Skeletal muscle tissue (tissue), 4 donors: ENCODE results near the gene JPH2. TPM values are rescaled to one million over a fixed set of nuclear protein-coding genes. Genes with fewer than 3 reads are reported as not detected.

Source experiments
- H3K27ac ChIP-seq: one replicate; pipeline ENCODE4 v1.7.0; 2013; ENCODE audit warnings: mild to moderate bottlenecking, low read depth, low read length, inconsistent platforms
- H3K27me3 ChIP-seq, 3 donors: one replicate each; pipeline ENCODE4 v1.7.0; 2013; ENCODE audit warnings: low read length in 3 of 3; ENCODE audit not compliant: control insufficient read depth in 3 of 3, insufficient read depth in 3 of 3
- H3K36me3 ChIP-seq, 3 donors: one replicate each; pipeline ENCODE4 v1.7.0; 2013; ENCODE audit warnings: low read length in 3 of 3; ENCODE audit not compliant: control insufficient read depth in 3 of 3, insufficient read depth in 3 of 3
- H3K4me1 ChIP-seq, 3 donors: one replicate each; pipeline ENCODE4 v1.7.0; 2013; ENCODE audit warnings: low read length in 3 of 3, mild to moderate bottlenecking in 3 of 3; ENCODE audit not compliant: control insufficient read depth in 3 of 3, insufficient read depth in 3 of 3
- H3K4me3 ChIP-seq, 3 donors: one replicate each; pipeline ENCODE4 v1.7.0; 2013; ENCODE audit warnings: low read length in 3 of 3
- H3K9ac ChIP-seq, 3 donors: one replicate each; pipeline ENCODE4 v1.7.0; 2013; ENCODE audit warnings: low read length in 3 of 3, mild to moderate bottlenecking in 3 of 3, moderate library complexity in 2 of 3, low read depth in 1 of 3
- H3K9me3 ChIP-seq, 3 donors: one replicate each; pipeline ENCODE4 v1.7.0; 2013; ENCODE audit warnings: low read length in 3 of 3; ENCODE audit not compliant: control insufficient read depth in 3 of 3
- total RNA-seq: library from RNA; depleted of rRNA; stranded (reverse); fragments of >200 nt; gene quantifications from one replicate; pipeline ENCODE4 v1.2.3, GENCODE V29; 2014
- donor health status: Osteomylitis.

Gene JPH2
- total RNA-seq, 1 donor from 2014 or later: 85.1 TPM

GRCh38 chr20:44223721-44224120 is 36.7 kb upstream of the JPH2 start:
- H3K27ac ChIP-seq: no peak overlapping the region
- no peaks in the 10 kb centered on the region for H3K27me3 ChIP-seq
- H3K9ac ChIP-seq: no peak overlapping the region
- H3K4me1 ChIP-seq: peaks cover 0 to 4% (median 3%) of the 10 kb centered on the region in 3 donors
- peaks cover 7 to 8% (median 8%) of the 10 kb centered on the region in 3 donors for H3K36me3 ChIP-seq
- no peaks in the 10 kb centered on the region for H3K9me3 ChIP-seq
- no peak overlapping the region for H3K4me3 ChIP-seq

GRCh38 chr20:44222633-44223368 is 35.8 kb upstream of the JPH2 start:
- H3K9me3 ChIP-seq: no peaks in the 10 kb centered on the region
- H3K4me3 ChIP-seq: no peak overlapping the region
- peaks cover 7 to 8% (median 8%) of the 10 kb centered on the region in 3 donors for H3K36me3 ChIP-seq
- H3K4me1 ChIP-seq: peaks cover 0 to 3% (median under 1%) of the 10 kb centered on the region in 3 donors
- no peaks in the 10 kb centered on the region for H3K27me3 ChIP-seq
- H3K27ac ChIP-seq: no peak overlapping the region
- H3K9ac ChIP-seq: no peak overlapping the region

GRCh38 chr20:44222027-44222426 is 35.0 kb upstream of the JPH2 start:
- H3K9ac ChIP-seq: no peak overlapping the region
- peaks cover 7 to 8% (median 8%) of the 10 kb centered on the region in 3 donors for H3K36me3 ChIP-seq
- H3K4me1 ChIP-seq: peaks cover 2 to 5% (median 4%) of the 10 kb centered on the region in 3 donors
- no peak overlapping the region for H3K4me3 ChIP-seq
- H3K9me3 ChIP-seq: no peaks in the 10 kb centered on the region
- no peak overlapping the region for H3K27ac ChIP-seq
- H3K27me3 ChIP-seq: no peaks in the 10 kb centered on the region

- H3K27ac ChIP-seq: no peak overlapping the region
- no peaks in the 10 kb centered on the region for H3K9me3 ChIP-seq
- H3K27me3 ChIP-seq: no peaks in the 10 kb centered on the region
Measured at GRCh38 chr20:44221368-44221954, 34.5 kb upstream of the JPH2 start.

GRCh38 chr20:44219791-44220190 is 32.8 kb upstream of the JPH2 start:
- H3K4me1 ChIP-seq: peaks cover 2 to 12% (median 7%) of the 10 kb centered on the region in 3 donors

More at GRCh38 chr20:44221368-44221954, 34.5 kb upstream of the JPH2 start:
- Histone ChIP-seq H3K36me3 (peaks cover 7 to 11% (median 8%) of the 10 kb centered on the region in 3 donors), H3K4me1 (peaks cover 2 to 7% (median 4%) of the 10 kb centered on the region in 3 donors), H3K9ac (no peak overlapping the region), H3K4me3 (no peak overlapping the region)

GRCh38 chr20:44219170-44219730 is 32.3 kb upstream of the JPH2 start:
- Histone ChIP-seq H3K36me3 (peaks cover 5 to 17% (median 7%) of the 10 kb centered on the region in 3 donors), H3K4me3 (no peak overlapping the region), H3K9ac (no peak overlapping the region), H3K27me3 (no peaks in the 10 kb centered on the region), H3K4me1 (peaks cover 2 to 12% (median 7%) of the 10 kb centered on the region in 3 donors), H3K27ac (no peak overlapping the region), H3K9me3 (no peaks in the 10 kb centered on the region)

More at GRCh38 chr20:44219791-44220190, 32.8 kb upstream of the JPH2 start:
- H3K4me3 ChIP-seq: no peak overlapping the region
- H3K27me3 ChIP-seq: no peaks in the 10 kb centered on the region
- H3K36me3 ChIP-seq: peaks cover 5 to 17% (median 7%) of the 10 kb centered on the region in 3 donors
- no peaks in the 10 kb centered on the region for H3K9me3 ChIP-seq
- H3K9ac ChIP-seq: no peak overlapping the region
- no peak overlapping the region for H3K27ac ChIP-seq

GRCh38 chr20:44218446-44218845 is 31.5 kb upstream of the JPH2 start:
- Histone ChIP-seq H3K27ac (no peak overlapping the region), H3K36me3 (peaks cover 5 to 17% (median 7%) of the 10 kb centered on the region in 3 donors), H3K27me3 (no peaks in the 10 kb centered on the region), H3K9me3 (no peaks in the 10 kb centered on the region), H3K9ac (no peak overlapping the region), H3K4me1 (peaks cover 2 to 12% (median 7%) of the 10 kb centered on the region in 3 donors), H3K4me3 (no peak overlapping the region)

GRCh38 chr20:44217342-44218092 is 30.5 kb upstream of the JPH2 start:
- Histone ChIP-seq H3K4me3 (no peak overlapping the region), H3K27ac (no peak overlapping the region), H3K27me3 (no peaks in the 10 kb centered on the region), H3K36me3 (peaks cover 5 to 17% (median 7%) of the 10 kb centered on the region in 3 donors), H3K9me3 (no peaks in the 10 kb centered on the region), H3K9ac (peak overlapping the region; percentile 26 to 57 (median 45)), H3K4me1 (peaks cover 2 to 18% (median 8%) of the 10 kb centered on the region in 3 donors)

GRCh38 chr20:44215125-44215524 is 28.1 kb upstream of the JPH2 start:
- no peaks in the 10 kb centered on the region for H3K9me3 ChIP-seq
- H3K27ac ChIP-seq: no peak overlapping the region
- H3K27me3 ChIP-seq: no peaks in the 10 kb centered on the region
- peak overlapping the region in 2 of 3 donors; percentile 33 to 35 for H3K9ac ChIP-seq
- H3K36me3 ChIP-seq: peaks cover 0 to 10% (median 0%) of the 10 kb centered on the region in 3 donors
- peaks cover 12 to 36% (median 17%) of the 10 kb centered on the region in 3 donors for H3K4me1 ChIP-seq
- no peak overlapping the region for H3K4me3 ChIP-seq
